SK-N-SH treated with all-trans-retinoic acid at 6 μM for 48 hours (cell line): Measurements from ENCODE around the gene GBF1.

Experiments
- ARNTL ChIP-seq: fragments of 450-650 bp; formaldehyde crosslinking; IDR thresholded peaks from 2 replicates; pipeline ENCODE4 v1.5.0; 2020; ENCODE audit warnings: low read depth, mild to moderate bottlenecking, moderate library complexity, borderline replicate concordance
- CSRNP3 ChIP-seq: fragments of 250-450 bp; sonication (Bioruptor Pico); IDR thresholded peaks from 2 replicates; pipeline ENCODE4 v1.5.1; 2021; ENCODE audit warnings: mild to moderate bottlenecking, moderate library complexity
- PATZ1 ChIP-seq: fragments of 250-450 bp; sonication (Bioruptor Pico); IDR thresholded peaks from 2 replicates; pipeline ENCODE4 v1.8.0; 2020; ENCODE audit warnings: mild to moderate bottlenecking, moderate library complexity, borderline replicate concordance
- PPARA ChIP-seq: fragments of 250-450 bp; sonication (Bioruptor Pico); IDR thresholded peaks from 2 replicates; pipeline ENCODE4 v1.5.0; 2020; ENCODE audit warnings: mild to moderate bottlenecking, borderline replicate concordance
- SNAI2 ChIP-seq: fragments of 250-450 bp; sonication (Bioruptor Pico); IDR thresholded peaks from 2 replicates; pipeline ENCODE4 v1.5.0; 2020; ENCODE audit warnings: mild to moderate bottlenecking, moderate library complexity

GRCh38 chr10:102300278-102300843 is 55.0 kb downstream of the GBF1 start:
- TF ChIP-seq ARNTL (CRISPR knock-in tag) (no peak), SNAI2 (no peak), CSRNP3 (CRISPR knock-in tag) (no peak), PATZ1 (CRISPR knock-in tag) (no peak), PPARA (CRISPR knock-in tag) (no peak)
